ENCODE measurements around the gene PPP2R2C. TPM values are rescaled to one million over a fixed set of nuclear protein-coding genes. Genes with fewer than 3 reads are reported as not detected.
A peak's percentile ranks its signal among the peaks of the same experiment; 100 is the strongest.

The PPP2R2C gene
- total and polyA plus RNA-seq, 9 of the 15 experiments (the other 6 are each of a cell fraction or from before 2014, with no cell fraction given), result 0.04 to 0.06 TPM; not detected in 7

- FAIRE-seq, result no peak
- Histone ChIP-seq H3K27me3 (ENCODE audit: control insufficient read depth in 2 of 2, insufficient read depth in 2 of 2, low read length in 2 of 2) (peaks cover 3 to 48% of the 10 kb centered on the region in 2 experiments; a peak in 3 of 5 replicates), H4K20me1 (replicated peaks; ENCODE audit: control insufficient read depth, insufficient read depth, low read length) (no peaks in the 10 kb centered on the region; the same call in 1 of the 2 replicates), H3K4me3 (no peak overlapping the region), H3K27ac (ENCODE audit: extremely low read depth, low read depth, low read length) (no peak overlapping the region), H3K36me3 (ENCODE audit: control insufficient read depth, insufficient read depth, low read length) (no peaks in the 10 kb centered on the region), H3K9me3 (replicated peaks; ENCODE audit: control insufficient read depth, insufficient read depth, low read depth, low read length) (no peaks in the 10 kb centered on the region), H2AFZ (ENCODE audit: low read depth, low read length) (peak overlapping the region; percentile 77), H3K4me2 (ENCODE audit: insufficient read depth, low read length) (peak overlapping the region; percentile 46), H3K79me2 (ENCODE audit: control insufficient read depth, insufficient read depth, low read length) (no peaks in the 10 kb centered on the region), H3K9ac (ENCODE audit: insufficient read depth in 1 of 2, low read depth in 2 of 2, low read length in 2 of 2) (no peak overlapping the region), H3K9me1 (ENCODE audit: control insufficient read depth, insufficient read depth, low read length) (no peaks in the 10 kb centered on the region), H3K4me1 (replicated peaks in 1 of 2; ENCODE audit: control insufficient read depth in 2 of 2, insufficient read depth in 2 of 2, low read length in 2 of 2) (peaks cover 0 to 4% of the 10 kb centered on the region in 2 experiments; a peak in 3 of 5 replicates)
- ChIA-PET CTCF (ENCODE audit: low intra/inter-chr PET ratio) (no interaction called here), POLR2A (interaction anchor here (0.5 kb wide), 1 partner anchor 116 kb away, joined by 3 read pairs; no protein-coding TSS in a partner anchor)
- DNase-seq (ENCODE audit: extremely low read depth in 1 of 4, low spot score in 3 of 4), result peak in 1 of 4 experiments; percentile 16
- 12% methylated on average over 18 of the region's 18 CpGs for WGBS (ENCODE audit: insufficient coverage, low coverage, missing lambda C conversion rate)
- intact Hi-C loops (cut with micrococcal nuclease) (no loop called here), in situ Hi-C loops (cut with MboI) (no loop called here)
- no peak for ATAC-seq
- no TSS peak for BruUV-seq (replicated peaks)
- TF ChIP-seq, protein P1, sequence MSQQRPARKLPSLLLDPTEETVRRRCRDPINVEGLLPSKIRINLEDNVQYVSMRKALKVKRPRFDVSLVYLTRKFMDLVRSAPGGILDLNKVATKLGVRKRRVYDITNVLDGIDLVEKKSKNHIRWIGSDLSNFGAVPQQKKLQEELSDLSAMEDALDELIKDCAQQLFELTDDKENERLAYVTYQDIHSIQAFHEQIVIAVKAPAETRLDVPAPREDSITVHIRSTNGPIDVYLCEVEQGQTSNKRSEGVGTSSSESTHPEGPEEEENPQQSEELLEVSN (IDR thresholded peaks at IDR 0.05; ENCODE audit: borderline replicate concordance in 1 of 2, extremely low read depth in 1 of 2, insufficient read depth in 1 of 2, insufficient read length in 1 of 2, low read depth in 1 of 2, low read length in 1 of 2, poor library complexity in 1 of 2, severe bottlenecking in 1 of 2), result peak in 1 of 2 experiments; percentile 8
- TF ChIP-seq ZSCAN32 (CRISPR knock-in tag; IDR thresholded peaks at IDR 0.05), result no peak
- TF ChIP-seq TCF15 (CRISPR knock-in tag; IDR thresholded peaks at IDR 0.05), result no peak
- TF ChIP-seq MGA (IDR thresholded peaks at IDR 0.05), result peak; percentile 32; the same call in 1 of the 2 replicates
- TF ChIP-seq EP300 (IDR thresholded peaks at IDR 0.05; ENCODE audit: low read length), result no peak
- 0 out of 2 replicates have a peak, but pooled peaks have one; percentile 27 for TF ChIP-seq ZNF589 (CRISPR knock-in tag; IDR thresholded peaks at IDR 0.05; ENCODE audit: low read depth)
Observed at GRCh38 chr4:6421397-6421796, 51.0 kb downstream of the PPP2R2C start.
